GM12878 (cell line): Measurements from ENCODE around the gene ABT1. TPM values are rescaled to one million over a fixed set of nuclear protein-coding genes. Genes with fewer than 3 reads are reported as not detected.

ENCODE experiments used
- ATAC-seq: fragments of 200-7000 bp; cut with Tn5 transposase; 3 replicates; pipeline ENCODE4 v1.9.1; 2020; ENCODE audit warnings: mild to moderate bottlenecking, moderate library complexity
- BruUV-seq: library from RNA; stranded (reverse); fragments of 400-500 nt; replicated peaks from 2 replicates; lab custom pipeline; 2021; lab: Mats Ljungman, UMichigan
- CTCF ChIA-PET: fragments of 300-600 bp; sonication (Branson Sonifier 250); formaldehyde crosslinking; extraction: SDS; loops from one replicate; lab custom pipeline; 2021; ENCODE audit warnings: inconsistent platforms; lab: Yijun Ruan, JAX
- POLR2A ChIA-PET: fragments of 350-600 bp; formaldehyde crosslinking; extraction: SDS; loops from one replicate; lab custom pipeline; 2021; ENCODE audit warnings: inconsistent platforms; lab: Charles Lee
- RAD21 ChIA-PET: fragments of 300-600 bp; sonication (Branson Sonifier 250); formaldehyde crosslinking; loops from one replicate; lab custom pipeline; 2023; ENCODE audit warnings: antibody characterized with exemption; ENCODE audit not compliant: unreplicated experiment; lab: Charles Lee
- SMC1A ChIA-PET: fragments of 300-600 bp; sonication (Branson Sonifier 250); formaldehyde crosslinking; loops from one replicate; lab custom pipeline; 2023; ENCODE audit not compliant: unreplicated experiment, uncharacterized antibody; lab: Charles Lee
- DNase-seq: peaks from one replicate; pipeline ENCODE4 v3.0.0-alpha.2; 2011; ENCODE audit warnings: low read depth, low spot score
- FAIRE-seq: peaks from 3 replicates; lab custom pipeline; 2011; peaks lifted over from hg19 to GRCh38; lab: Jason Lieb, UNC
- H2AFZ ChIP-seq: 2 replicates; pipeline ENCODE4 v1.6.0; 2011; ENCODE audit warnings: low read depth, low read length, control low read depth; ENCODE audit not compliant: control insufficient read depth
- H3K27ac ChIP-seq: 2 replicates; pipeline ENCODE4 v1.5.1; 2011; ENCODE audit warnings: control low read depth; ENCODE audit not compliant: control insufficient read depth, insufficient read depth
- H3K27me3 ChIP-seq, 2 experiments: replicated peaks in 1 of 2; 2 replicates each; pipeline versions ENCODE4 v1.6.0 to v1.6.1; 2011; ENCODE audit warnings: low read length in 1 of 2; ENCODE audit not compliant: control insufficient read depth in 2 of 2, insufficient read depth in 2 of 2
- H3K36me3 ChIP-seq, 2 experiments: 2 replicates each; pipeline ENCODE4 v1.5.1; 2011; ENCODE audit warnings: low read length in 1 of 2; ENCODE audit not compliant: control insufficient read depth in 2 of 2, insufficient read depth in 2 of 2
- H3K4me1 ChIP-seq: 2 replicates; pipeline ENCODE4 v1.6.1; 2011; ENCODE audit warnings: mild to moderate bottlenecking, low read length, moderate library complexity, mixed read lengths; ENCODE audit not compliant: control insufficient read depth, insufficient read depth
- H3K4me2 ChIP-seq: 2 replicates; pipeline ENCODE4 v1.6.0; 2011; ENCODE audit warnings: control low read depth; ENCODE audit not compliant: control insufficient read depth, insufficient read depth
- H3K4me3 ChIP-seq: fragments of 200-600 bp; sonication (generic); 2 replicates; pipeline ENCODE4 v1.5.1; 2016
- H3K79me2 ChIP-seq: 2 replicates; pipeline ENCODE4 v1.6.0; 2011; ENCODE audit warnings: low read length; ENCODE audit not compliant: control insufficient read depth, insufficient read depth
- H3K9ac ChIP-seq: 2 replicates; pipeline ENCODE4 v1.8.0; 2011; ENCODE audit warnings: low read length, control low read depth, mixed read lengths; ENCODE audit not compliant: control insufficient read depth, insufficient read depth
- H3K9me3 ChIP-seq: replicated peaks from 3 replicates; pipeline ENCODE4 v1.5.1; 2011; ENCODE audit warnings: mild to moderate bottlenecking, low read length; ENCODE audit not compliant: control insufficient read depth, insufficient read depth
- H4K20me1 ChIP-seq: 2 replicates; pipeline ENCODE4 v1.6.0; 2011; ENCODE audit not compliant: control insufficient read depth, insufficient read depth
- CBX5 ChIP-seq: sonication (generic); IDR thresholded peaks from 2 replicates; pipeline ENCODE4 v1.6.1; 2016; ENCODE audit warnings: low read depth, moderate library complexity, mild to moderate bottlenecking, inconsistent platforms
- CHD1 ChIP-seq: IDR thresholded peaks from 2 replicates; pipeline ENCODE4 v1.6.1; 2012; ENCODE audit warnings: low read depth, low read length, improper control_type of control experiment
- FOS ChIP-seq: IDR thresholded peaks from 3 replicates; pipeline ENCODE4 v1.6.1; 2011; ENCODE audit warnings: borderline replicate concordance; ENCODE audit not compliant: insufficient read length; ENCODE audit errors: extremely low read depth
- POLR2A ChIP-seq: IDR thresholded peaks from 2 replicates; pipeline ENCODE4 v1.6.1; 2011; ENCODE audit warnings: low read depth, mild to moderate bottlenecking, low read length
- RAD21 ChIP-seq: IDR thresholded peaks from 2 replicates; pipeline ENCODE4 v1.6.1; 2011; ENCODE audit warnings: mild to moderate bottlenecking, low read depth, low read length, moderate library complexity; ENCODE audit not compliant: insufficient read depth
- SMARCA5 ChIP-seq: fragments of 450-650 bp; IDR thresholded peaks from 2 replicates; pipeline ENCODE4 v1.6.1; 2017; ENCODE audit warnings: mild to moderate bottlenecking
- TBL1XR1 ChIP-seq: IDR thresholded peaks from 2 replicates; pipeline ENCODE4 v1.6.1; 2012; ENCODE audit warnings: low read depth, low read length, improper control_type of control experiment
- ZBED1 ChIP-seq: IDR thresholded peaks from 2 replicates; pipeline ENCODE4 v1.6.1; 2016; ENCODE audit warnings: borderline replicate concordance
- ZNF274 ChIP-seq: IDR thresholded peaks from one replicate; pipeline ENCODE4 v1.8.0; 2011; ENCODE audit not compliant: insufficient read length, insufficient read depth
- ZSCAN29 ChIP-seq: fragments of 450-650 bp; IDR thresholded peaks from 2 replicates; pipeline ENCODE4 v1.6.1; 2017; ENCODE audit warnings: mild to moderate bottlenecking, moderate library complexity
- WGBS: methylation state at CpG from one replicate; pipeline ENCODE4 v1.1.6; 2016; ENCODE audit warnings: low lambda C conversion rate; ENCODE audit not compliant: insufficient replicate concordance, insufficient coverage; ENCODE audit errors: missing lambda C conversion rate; 5-methylcytosine and 5-hydroxymethylcytosine counted together
- in situ Hi-C: fragments of 300-500 bp; cut with MboI; formaldehyde crosslinking; loops from 9 replicates; pipeline ENCODE4 v1.14.3; 2018; ENCODE audit warnings: mixed read lengths
- intact Hi-C: fragments of 100-400 bp; cut with micrococcal nuclease; formaldehyde crosslinking; loops from one replicate; pipeline ENCODE4 v1.14.2; 2022; ENCODE audit not compliant: unreplicated experiment
- polyA plus RNA-seq, 11 experiments: library from polyadenylated mRNA; depleted of rRNA in 4 of 11; unstranded in 6 of 11; stranded (reverse) in 5 of 11; fragments of >200 nt; fragmentation: Nextera tagmentation in 4 of 11; fragmentation: Illumina TruSeq in 1 of 11; extraction: Ambion mirVana in 4 of 11; extraction: Trizol in 1 of 11; gene quantifications; 1 replicate in 1 of 11; 2 replicates in 10 of 11; pipeline versions ENCODE4 v1.2.1 to v1.2.3, GENCODE V29; 2011 to 2016; ENCODE audit warnings: inconsistent platforms in 2 of 11, missing spikeins in 2 of 11, low read depth in 1 of 11
- total RNA-seq, 4 experiments: library from RNA; depleted of rRNA in 3 of 4; stranded (reverse); fragments of >200 nt in 3 of 4; fragmentation: Illumina TruSeq in 1 of 4; extraction: Trizol in 1 of 4; gene quantifications; 2 replicates each; pipeline versions ENCODE4 v1.2.1 to v1.2.3, GENCODE V29; 2013 to 2021
- TF ChIP-seq, protein P1 (sequence below): fragments of 450-650 bp; IDR thresholded peaks from 2 replicates; pipeline ENCODE4 v1.6.1; 2016; ENCODE audit warnings: mild to moderate bottlenecking
- TF ChIP-seq, protein P2 (sequence below): IDR thresholded peaks from 2 replicates; pipeline ENCODE4 v1.6.1; 2011; ENCODE audit warnings: low read depth, low read length, improper control_type of control experiment, borderline replicate concordance

Gene ABT1
- total and polyA plus RNA-seq, 10 of the 15 experiments (the other 5 are each of a cell fraction or from before 2014, with no cell fraction given), result 8.4 to 43.5 (median 28.2) TPM

DNA sequence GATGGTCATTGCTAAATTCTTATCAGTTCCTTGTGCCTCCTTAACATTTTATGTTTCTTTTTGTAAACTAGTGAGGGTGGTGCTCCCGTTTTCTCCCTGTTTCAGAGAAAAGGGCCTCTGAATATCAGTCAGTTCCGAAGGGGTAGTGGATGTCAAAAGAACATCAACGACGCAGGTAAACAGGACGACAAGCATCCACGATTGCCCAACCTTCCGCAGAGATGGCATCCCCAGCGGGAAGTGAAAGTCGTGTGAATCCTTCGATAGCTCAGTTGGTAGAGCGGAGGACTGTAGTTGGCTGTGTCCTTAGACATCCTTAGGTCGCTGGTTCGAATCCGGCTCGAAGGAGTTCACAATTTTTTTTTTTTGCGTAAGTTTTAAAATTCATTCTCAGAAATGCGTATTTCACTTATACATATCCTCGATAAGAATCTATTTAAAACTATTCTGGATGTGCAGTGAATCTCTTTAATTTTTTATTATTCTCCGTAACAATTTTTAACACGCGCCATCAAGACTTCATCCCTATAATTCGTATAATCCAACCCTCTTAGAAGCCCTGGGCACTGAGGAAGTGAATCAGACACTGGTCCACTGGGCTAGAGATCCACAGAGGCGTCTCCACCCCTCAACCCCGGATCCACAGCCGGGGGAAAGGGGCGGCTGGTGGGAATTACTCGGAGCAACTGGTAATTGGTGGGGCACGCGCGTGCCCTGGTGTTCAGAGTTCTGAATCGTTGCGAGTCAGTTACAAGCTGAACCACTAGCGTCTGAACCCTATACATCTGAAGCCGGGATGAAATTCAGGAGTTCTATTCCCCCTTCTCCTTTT is 27.9 kb upstream of the ABT1 start (continued):
- TF ChIP-seq ZSCAN29 (peak; percentile 95), SMARCA5 (peak; percentile 95), RAD21 (peak; percentile 55), CBX5 (no peak; the same call in 1 of the 2 replicates), TBL1XR1 (peak; percentile 95)

DNA sequence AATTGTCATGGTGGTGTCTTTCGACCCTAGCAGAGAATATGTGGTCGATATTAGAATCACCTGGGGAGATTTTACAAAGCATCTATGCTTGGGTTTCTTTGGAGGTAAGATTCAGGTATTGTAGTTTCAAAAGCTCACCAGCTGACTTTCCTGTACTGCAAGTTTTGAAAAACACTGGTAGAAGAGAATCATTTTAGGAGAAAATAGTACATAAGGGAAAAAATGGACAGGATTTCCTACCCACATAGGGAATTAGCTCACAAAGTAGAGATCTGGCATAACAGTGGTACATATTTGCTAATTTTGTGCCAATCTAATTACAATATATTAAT is 27.4 kb upstream of the ABT1 start:
- TF ChIP-seq POLR2A, result no peak
- no peak for TF ChIP-seq CHD1
- TF ChIP-seq, protein P1, sequence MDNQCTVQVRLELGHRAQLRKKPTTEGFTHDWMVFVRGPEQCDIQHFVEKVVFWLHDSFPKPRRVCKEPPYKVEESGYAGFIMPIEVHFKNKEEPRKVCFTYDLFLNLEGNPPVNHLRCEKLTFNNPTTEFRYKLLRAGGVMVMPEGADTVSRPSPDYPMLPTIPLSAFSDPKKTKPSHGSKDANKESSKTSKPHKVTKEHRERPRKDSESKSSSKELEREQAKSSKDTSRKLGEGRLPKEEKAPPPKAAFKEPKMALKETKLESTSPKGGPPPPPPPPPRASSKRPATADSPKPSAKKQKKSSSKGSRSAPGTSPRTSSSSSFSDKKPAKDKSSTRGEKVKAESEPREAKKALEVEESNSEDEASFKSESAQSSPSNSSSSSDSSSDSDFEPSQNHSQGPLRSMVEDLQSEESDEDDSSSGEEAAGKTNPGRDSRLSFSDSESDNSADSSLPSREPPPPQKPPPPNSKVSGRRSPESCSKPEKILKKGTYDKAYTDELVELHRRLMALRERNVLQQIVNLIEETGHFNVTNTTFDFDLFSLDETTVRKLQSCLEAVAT, result no peak
- TF ChIP-seq, protein P2, sequence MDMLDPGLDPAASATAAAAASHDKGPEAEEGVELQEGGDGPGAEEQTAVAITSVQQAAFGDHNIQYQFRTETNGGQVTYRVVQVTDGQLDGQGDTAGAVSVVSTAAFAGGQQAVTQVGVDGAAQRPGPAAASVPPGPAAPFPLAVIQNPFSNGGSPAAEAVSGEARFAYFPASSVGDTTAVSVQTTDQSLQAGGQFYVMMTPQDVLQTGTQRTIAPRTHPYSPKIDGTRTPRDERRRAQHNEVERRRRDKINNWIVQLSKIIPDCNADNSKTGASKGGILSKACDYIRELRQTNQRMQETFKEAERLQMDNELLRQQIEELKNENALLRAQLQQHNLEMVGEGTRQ, result no peak
- no peak for TF ChIP-seq FOS
- TF ChIP-seq ZNF274, result no peak
- TF ChIP-seq ZBED1, result no peak
- TF ChIP-seq, all 136 proteins: peak for 0
- intact Hi-C loops (no loop called here), in situ Hi-C loops (no loop called here)
- Histone ChIP-seq H3K4me3 (peak overlapping the region; percentile 81), H4K20me1 (no peaks in the 10 kb centered on the region), H3K36me3 (no peaks in the 10 kb centered on the region), H3K9ac (peak overlapping the region; percentile 65; the same call in 1 of the 2 replicates), H3K9me3 (no peaks in the 10 kb centered on the region), H3K27ac (no peak overlapping the region), H3K4me1 (peaks cover 13% of the 10 kb centered on the region), H3K27me3 (no peaks in the 10 kb centered on the region), H3K79me2 (no peaks in the 10 kb centered on the region), H2AFZ (peak overlapping the region; percentile 92), H3K4me2 (peak overlapping the region; percentile 86)
- ATAC-seq (peak; percentile 3), DNase-seq (no peak), FAIRE-seq (no peak)
- CTCF ChIA-PET, result interaction anchor here (0.8 to 6.0 kb wide), 33 partner anchors 13 to 561 kb away, joined by 3 to 96 read pairs (median 4); partner anchors contain the start of genes ABT1 and HMGN4
- SMC1A ChIA-PET, result interaction anchor here (0.9 to 4.3 kb wide), 30 partner anchors 9 to 581 kb away, joined by 3 to 44 read pairs (median 4); partner anchors contain the start of genes ABT1 and HMGN4
- POLR2A ChIA-PET, result interaction anchor here (0.6 to 1.8 kb wide), 16 partner anchors 13 to 411 kb away, joined by 3 to 5 read pairs (median 3); partner anchors contain the start of gene HMGN4
- WGBS, result 4% methylated on average over 2 of the region's 2 CpGs
- RAD21 ChIA-PET, result interaction anchor here (0.7 to 3.2 kb wide), 34 partner anchors 9 to 447 kb away, joined by 3 to 50 read pairs (median 5); partner anchors contain the start of gene HMGN4
- BruUV-seq, result no TSS peak
